Endothelial cell of umbilical vein (primary cell): ENCODE data around the gene SMS. TPM values are rescaled to one million over a fixed set of nuclear protein-coding genes. Genes with fewer than 3 reads are reported as not detected.

Experiments
- BruUV-seq: library from RNA; stranded (reverse); fragments of 400-500 nt; replicated peaks from 2 replicates; lab custom pipeline; 2021; lab: Mats Ljungman, UMichigan
- CTCF ChIA-PET: fragments of 300-600, 350-600 bp; sonication (Branson Sonifier 250); formaldehyde crosslinking; loops from one replicate; lab custom pipeline; 2021; ENCODE audit warnings: antibody characterized with exemption, inconsistent platforms; lab: Charles Lee
- POLR2A ChIA-PET: fragments of 300-600, 350-600 bp; sonication (Branson Sonifier 250); formaldehyde crosslinking; loops from one replicate; lab custom pipeline; 2021; ENCODE audit warnings: antibody characterized with exemption, inconsistent platforms; lab: Charles Lee
- DNase-seq: peaks from one replicate; pipeline ENCODE4 v3.0.0-alpha.2; 2011; ENCODE audit warnings: low read depth, low spot score
- FAIRE-seq: peaks from 2 replicates; lab custom pipeline; 2011; peaks lifted over from hg19 to GRCh38; lab: Jason Lieb, UNC
- H2AFZ ChIP-seq: 2 replicates; pipeline ENCODE4 v1.6.0; 2012; ENCODE audit warnings: low read depth, low read length, control low read depth, inconsistent platforms
- H3K27ac ChIP-seq: 2 replicates; pipeline ENCODE4 v1.5.1; 2011; ENCODE audit warnings: low read depth, mild to moderate bottlenecking, control low read depth, low read length, moderate library complexity; ENCODE audit not compliant: insufficient read depth
- H3K27me3 ChIP-seq, 2 experiments: 2 replicates each; pipeline versions ENCODE4 v1.6.0 to v1.6.1; 2011; ENCODE audit warnings: low read length in 2 of 2, mixed read lengths in 1 of 2; ENCODE audit not compliant: control insufficient read depth in 2 of 2, insufficient read depth in 2 of 2
- H3K36me3 ChIP-seq, 2 experiments: 2 replicates in 1 of 2; 3 replicates in 1 of 2; pipeline ENCODE4 v1.5.1; 2011; ENCODE audit warnings: low read length in 2 of 2, mild to moderate bottlenecking in 1 of 2, moderate library complexity in 1 of 2; ENCODE audit not compliant: control insufficient read depth in 2 of 2, insufficient read depth in 2 of 2; ENCODE audit errors: extremely low read depth in 1 of 2
- H3K4me1 ChIP-seq: 3 replicates; pipeline ENCODE4 v1.5.1; 2011; ENCODE audit warnings: mild to moderate bottlenecking, low read length; ENCODE audit not compliant: control insufficient read depth, insufficient read depth; ENCODE audit errors: extremely low read depth
- H3K4me2 ChIP-seq: 2 replicates; pipeline ENCODE4 v1.6.1; 2011; ENCODE audit warnings: low read length, control low read depth, mixed read lengths; ENCODE audit not compliant: insufficient read depth
- H3K4me3 ChIP-seq, 3 experiments: fragments of 200-600 bp in 1 of 3; sonication (generic), shearing (Covaris generic) in 1 of 3; replicated peaks in 1 of 3; 2 replicates each; pipeline ENCODE4 v1.5.1; 2011 to 2016; ENCODE audit warnings: control low read depth in 3 of 3, low read length in 3 of 3, mild to moderate bottlenecking in 2 of 3, inconsistent platforms in 1 of 3, low read depth in 1 of 3, moderate library complexity in 1 of 3; ENCODE audit not compliant: insufficient read depth in 1 of 3
- H3K79me2 ChIP-seq: 2 replicates; pipeline ENCODE4 v1.6.0; 2012; ENCODE audit warnings: low read length, inconsistent platforms; ENCODE audit not compliant: control insufficient read depth, insufficient read depth
- H3K9ac ChIP-seq: replicated peaks from 2 replicates; pipeline ENCODE3; 2011; ENCODE audit warnings: low read length, control low read depth; ENCODE audit not compliant: insufficient read depth; ENCODE audit errors: extremely low read depth
- H3K9me1 ChIP-seq: replicated peaks from 3 replicates; pipeline ENCODE4 v1.6.0; 2011; ENCODE audit warnings: mild to moderate bottlenecking, low read length; ENCODE audit not compliant: control insufficient read depth, insufficient read depth; ENCODE audit errors: extremely low read depth
- H3K9me3 ChIP-seq: replicated peaks from 2 replicates; pipeline ENCODE4 v1.5.1; 2012; ENCODE audit warnings: low read length, inconsistent platforms; ENCODE audit not compliant: control insufficient read depth, insufficient read depth
- H4K20me1 ChIP-seq: replicated peaks from 2 replicates; pipeline ENCODE3; 2011; ENCODE audit warnings: mild to moderate bottlenecking, low read length; ENCODE audit not compliant: control insufficient read depth, insufficient read depth; ENCODE audit errors: extremely low read depth
- CTCF ChIP-seq, 2 donors: IDR thresholded peaks; 1 replicate in 1 of 2; 2 replicates in 1 of 2; pipeline ENCODE4 v1.5.1; 2011; ENCODE audit warnings: low read length in 2 of 2, mild to moderate bottlenecking in 2 of 2, moderate library complexity in 2 of 2, control low read depth in 1 of 2, inconsistent platforms in 1 of 2, low read depth in 1 of 2; ENCODE audit not compliant: insufficient read depth in 1 of 2; ENCODE audit errors: extremely low read depth in 1 of 2
- EZH2 ChIP-seq: IDR thresholded peaks from 2 replicates; pipeline ENCODE4 v1.6.1; 2012; ENCODE audit warnings: borderline replicate concordance, low read depth, mild to moderate bottlenecking, moderate library complexity, low read length, inconsistent platforms; ENCODE audit not compliant: severe bottlenecking
- FOS ChIP-seq: IDR thresholded peaks from 2 replicates; pipeline ENCODE4 v1.6.1; 2011; ENCODE audit warnings: mild to moderate bottlenecking, low read length, moderate library complexity, borderline replicate concordance; ENCODE audit not compliant: insufficient read depth
- GATA2 ChIP-seq: IDR thresholded peaks from 2 replicates; pipeline ENCODE4 v1.7.0; 2011; ENCODE audit warnings: low read depth, mild to moderate bottlenecking, moderate library complexity, mixed read lengths, low read length; ENCODE audit not compliant: insufficient read length, insufficient read depth
- JUN ChIP-seq: IDR thresholded peaks from 2 replicates; pipeline ENCODE4 v1.6.1; 2011; ENCODE audit warnings: borderline replicate concordance, low read depth; ENCODE audit not compliant: insufficient read length, insufficient read depth
- MAX ChIP-seq: IDR thresholded peaks from 2 replicates; pipeline ENCODE4 v1.6.1; 2011; ENCODE audit not compliant: insufficient read depth, insufficient read length
- MYC ChIP-seq: IDR thresholded peaks from one replicate; pipeline ENCODE4 v1.6.1; 2011; ENCODE audit warnings: mild to moderate bottlenecking, low read depth, low read length
- POLR2A ChIP-seq: IDR thresholded peaks from 2 replicates; pipeline ENCODE4 v1.6.1; 2012; ENCODE audit warnings: low read depth, mild to moderate bottlenecking, control low read depth, low read length
- POLR2AphosphoS5 ChIP-seq: IDR thresholded peaks from 2 replicates; pipeline ENCODE4 v1.6.1; 2012; ENCODE audit warnings: low read depth, mild to moderate bottlenecking, control low read depth, low read length, moderate library complexity; ENCODE audit not compliant: insufficient read depth
- dilution Hi-C: fragments of 300-500 bp; cut with MboI; formaldehyde crosslinking; loops from one replicate; pipeline ENCODE4 v1.15.0; 2019; ENCODE audit warnings: low sequenced_read_pairs; ENCODE audit not compliant: extremely low pct_ligation_motif_present
- intact Hi-C: fragments of 100-400 bp; cut with micrococcal nuclease; formaldehyde crosslinking; loops from one replicate; pipeline ENCODE4 v1.10.0; 2022
- polyA plus RNA-seq, 4 experiments: library from polyadenylated mRNA; depleted of rRNA in 3 of 4; stranded (reverse) in 3 of 4; unstranded in 1 of 4; fragments of >200 nt; gene quantifications; 2 replicates each; pipeline versions ENCODE4 v1.2.1 to v1.2.3, GENCODE V29; 2011 to 2012; ENCODE audit warnings: missing spikeins in 1 of 4
- total RNA-seq: library from RNA; stranded (reverse); gene quantifications from 2 replicates; pipeline ENCODE4 v1.2.3, GENCODE V29; 2021

SMS gene
- total and polyA plus RNA-seq, 2 donors (not counting 3 experiments of a cell fraction or from before 2014, with no cell fraction given) = 57.1 to 173 TPM

- ChIA-PET CTCF (no interaction called here), POLR2A (no interaction called here)
- no peak overlapping the region for H3K4me2 ChIP-seq
- no peak overlapping the region for H3K4me3 ChIP-seq
- H3K4me1 ChIP-seq = no peaks in the 10 kb centered on the region
- H3K9me3 ChIP-seq = no peaks in the 10 kb centered on the region
- H3K9me1 ChIP-seq = no peaks in the 10 kb centered on the region
- H3K27me3 ChIP-seq = no peaks in the 10 kb centered on the region
- no peak for DNase-seq
- intact Hi-C loops (no loop called here), dilution Hi-C loops (no loop called here)
- no peak for FAIRE-seq
- BruUV-seq = no TSS peak
- H3K27ac ChIP-seq = no peak overlapping the region
- no peak overlapping the region for H2AFZ ChIP-seq
- no peak overlapping the region for H3K9ac ChIP-seq
- H3K36me3 ChIP-seq = no peaks in the 10 kb centered on the region
- no peaks in the 10 kb centered on the region for H4K20me1 ChIP-seq
- no peak for TF ChIP-seq POLR2AphosphoS5
- TF ChIP-seq GATA2 = no peak
- TF ChIP-seq MYC = no peak
- TF ChIP-seq EZH2 = no peak
- no peak for TF ChIP-seq POLR2A
- no peak for TF ChIP-seq JUN
- TF ChIP-seq MAX = no peak
- no peak for TF ChIP-seq CTCF (IDR thresholded peaks at IDR 0.05; ENCODE audit: extremely low read depth in 1 of 2, insufficient read depth in 1 of 2, low read depth in 1 of 2, low read length in 2 of 2)
- TF ChIP-seq FOS = no peak
- no peaks in the 10 kb centered on the region for H3K79me2 ChIP-seq
Observed at GRCh38 chrX:22033818-22034217, 93.3 kb downstream of the SMS start.
